Retina (tissue), 1 donor: ENCODE measurements around the gene ADIRF.
"Not testable (repeated sequence)": the region's sequence is repeated elsewhere in the genome, so short reads cannot be mapped to it uniquely, and the experiment has no call there.

Source experiments
- DNase-seq: peaks from one replicate; pipeline ENCODE4 v3.0.0-alpha.2; 2016

ADIRF gene

DNA sequence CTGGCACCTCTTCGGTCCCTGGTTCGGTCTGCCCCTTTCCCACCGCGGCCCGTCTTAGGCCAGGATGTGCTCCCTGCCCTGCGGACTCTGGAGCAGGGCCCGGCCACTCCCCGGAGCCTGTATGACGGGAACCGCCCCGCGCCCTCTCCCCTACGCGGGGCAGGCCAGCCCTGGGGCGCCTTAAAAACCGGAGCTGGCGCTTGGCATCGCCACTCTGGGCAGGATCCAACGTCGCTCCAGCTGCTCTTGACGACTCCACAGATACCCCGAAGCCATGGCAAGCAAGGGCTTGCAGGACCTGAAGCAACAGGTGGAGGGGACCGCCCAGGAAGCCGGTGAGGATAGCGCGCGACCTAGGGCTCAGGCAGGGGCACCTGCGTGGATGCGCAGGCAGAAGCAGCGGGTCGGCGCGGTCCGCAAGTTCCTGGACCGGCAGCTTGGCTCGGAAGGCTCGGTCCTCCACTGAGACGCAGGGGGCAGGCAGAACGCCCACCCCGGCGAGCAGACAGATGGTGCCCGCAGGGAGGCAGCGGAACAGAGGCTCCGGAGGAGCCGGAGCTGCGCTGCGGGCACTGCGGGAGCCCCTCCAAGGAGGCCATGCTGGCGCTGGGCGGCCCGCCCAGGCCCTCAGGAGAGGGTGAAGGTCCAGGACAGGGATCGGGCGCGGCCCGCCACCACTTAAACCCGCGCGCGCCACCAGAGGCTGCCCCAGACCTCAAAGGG lies at the start of gene ADIRF:
TSS of gene ADIRF (plus strand) at position 212 of the 723 bp plus-strand sequence. CDS start at position 275, 63 bp downstream.
- DNase-seq = peak; percentile 64

DNA sequence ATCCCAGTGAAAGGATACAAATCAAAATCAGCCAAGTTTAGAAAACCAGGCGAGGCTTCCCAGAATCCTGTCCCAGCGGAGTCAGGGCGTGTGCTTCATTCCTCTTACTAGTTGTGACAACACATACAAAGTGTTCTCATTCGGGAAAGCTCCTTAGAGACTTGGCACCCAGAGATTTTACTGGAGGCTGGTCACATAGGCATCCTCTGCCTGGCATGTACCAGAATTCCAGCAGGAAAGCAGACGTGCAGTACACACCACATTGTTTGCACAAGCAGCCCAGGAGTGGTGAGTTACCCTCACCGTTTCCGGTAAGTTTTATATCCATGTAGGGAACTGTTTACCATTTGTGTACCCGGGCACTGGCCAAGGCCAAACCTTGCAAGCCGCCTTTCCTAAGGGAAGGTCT lies 45.7 kb upstream of the ADIRF start:
- DNase-seq = no peak

DNA sequence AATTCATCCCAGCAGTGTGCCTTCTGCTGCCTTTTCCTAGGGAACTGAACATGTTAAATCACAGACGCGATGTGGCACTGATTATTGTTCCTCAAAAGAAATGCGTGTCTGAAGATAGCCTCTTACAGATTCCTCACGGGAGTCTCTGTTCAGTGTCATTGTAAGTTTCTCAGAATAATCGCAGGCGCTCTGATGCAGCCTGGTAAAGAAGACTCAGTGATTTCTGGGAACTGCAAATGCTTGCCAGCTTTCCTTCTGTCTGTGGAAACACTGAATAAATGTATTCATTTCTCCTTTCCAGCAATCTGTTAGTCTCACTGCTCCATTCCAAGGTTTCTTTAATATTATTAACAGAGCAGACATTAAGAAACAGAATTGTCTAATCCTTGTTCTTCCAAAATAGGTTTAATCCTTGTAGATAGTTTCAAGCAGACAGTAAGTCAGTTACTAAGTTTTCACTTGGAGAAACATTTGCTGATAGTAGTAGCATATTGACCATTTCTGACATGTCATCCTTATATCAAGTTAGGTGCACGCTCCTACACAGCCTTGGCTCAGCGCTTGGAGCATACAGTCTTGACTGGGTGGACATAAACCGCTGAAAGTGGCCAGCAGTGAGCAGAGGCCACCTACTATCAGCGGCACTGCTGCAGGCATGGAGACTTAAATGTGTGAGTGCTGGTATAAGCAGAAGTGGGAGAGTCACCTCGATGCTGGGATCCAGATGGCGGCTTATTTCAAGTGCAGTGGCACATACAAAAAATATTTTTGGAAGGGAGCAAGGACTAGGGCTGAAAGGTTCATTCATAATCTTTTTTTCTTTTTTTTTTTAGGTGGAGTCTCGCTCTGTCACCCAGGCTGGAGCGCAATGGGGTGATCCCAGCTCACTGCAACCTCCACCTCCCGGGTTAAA lies 38.6 kb upstream of the ADIRF start:
- no peak for DNase-seq

DNA sequence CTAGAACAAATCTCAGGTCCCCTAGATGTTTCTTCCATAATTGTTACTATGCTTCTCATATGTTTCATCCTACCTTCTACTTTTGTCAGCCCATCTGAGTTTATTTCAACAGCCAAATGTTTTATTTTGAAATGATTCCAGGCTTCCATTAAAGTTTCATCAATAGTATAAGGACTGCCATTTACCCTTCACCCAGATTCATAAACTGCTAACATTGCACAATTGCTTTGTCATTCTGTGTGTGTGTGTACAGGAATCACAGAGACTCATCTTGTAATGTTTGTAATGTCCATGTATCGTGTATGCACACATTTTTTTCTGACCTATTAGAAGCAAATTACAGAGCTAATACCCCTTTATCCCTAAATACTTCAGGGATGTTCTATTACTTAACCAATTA lies 36.4 kb upstream of the ADIRF start:
- DNase-seq = no peak

DNA sequence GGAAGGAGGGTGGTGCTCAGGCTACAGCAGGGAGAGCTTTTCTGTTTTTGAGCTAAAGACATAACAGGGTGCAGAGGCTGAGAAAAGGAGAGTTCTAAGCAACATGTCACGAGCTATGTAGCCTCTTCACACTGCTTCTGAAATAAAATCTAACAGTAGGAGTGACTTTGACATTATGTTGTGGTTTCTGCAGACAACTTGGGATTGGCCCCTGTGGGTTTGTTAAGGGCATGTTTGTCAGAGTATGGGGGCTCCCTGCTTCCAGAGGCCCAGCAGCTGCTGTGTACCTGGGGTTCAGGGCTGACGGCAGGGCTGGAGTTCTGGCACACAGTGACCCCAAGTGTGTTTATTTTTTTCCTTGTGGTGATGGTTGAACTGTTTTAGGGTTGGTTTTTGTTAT lies 35.6 kb upstream of the ADIRF start:
- DNase-seq = no peak

DNA sequence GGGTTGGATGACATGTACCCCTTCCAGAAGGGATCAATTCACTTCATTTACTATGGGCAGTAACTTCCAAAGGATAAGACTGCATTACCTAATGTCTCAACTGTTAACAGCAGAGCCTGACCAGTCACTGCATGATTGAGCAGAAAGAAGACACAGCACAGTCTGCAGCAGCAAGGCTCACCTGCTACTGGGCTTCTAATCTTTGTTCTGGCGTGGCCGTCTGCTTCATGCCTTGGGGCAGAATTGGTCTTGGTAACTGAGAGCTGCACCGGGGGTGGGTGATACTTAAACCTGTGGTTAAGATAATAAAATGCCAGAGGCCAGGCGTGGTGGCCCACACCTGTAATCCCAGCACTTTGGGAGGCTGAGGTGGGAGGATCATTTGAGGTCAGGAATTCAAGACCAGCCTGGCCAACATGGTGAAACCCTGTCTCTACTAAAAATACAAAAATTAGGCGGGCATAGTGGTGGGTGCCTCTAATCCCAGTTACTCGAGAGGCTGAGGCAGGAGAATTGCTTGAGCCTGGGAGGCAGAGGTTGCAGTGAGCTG lies 34.0 kb upstream of the ADIRF start:
- DNase-seq = not testable (repeated sequence)

DNA sequence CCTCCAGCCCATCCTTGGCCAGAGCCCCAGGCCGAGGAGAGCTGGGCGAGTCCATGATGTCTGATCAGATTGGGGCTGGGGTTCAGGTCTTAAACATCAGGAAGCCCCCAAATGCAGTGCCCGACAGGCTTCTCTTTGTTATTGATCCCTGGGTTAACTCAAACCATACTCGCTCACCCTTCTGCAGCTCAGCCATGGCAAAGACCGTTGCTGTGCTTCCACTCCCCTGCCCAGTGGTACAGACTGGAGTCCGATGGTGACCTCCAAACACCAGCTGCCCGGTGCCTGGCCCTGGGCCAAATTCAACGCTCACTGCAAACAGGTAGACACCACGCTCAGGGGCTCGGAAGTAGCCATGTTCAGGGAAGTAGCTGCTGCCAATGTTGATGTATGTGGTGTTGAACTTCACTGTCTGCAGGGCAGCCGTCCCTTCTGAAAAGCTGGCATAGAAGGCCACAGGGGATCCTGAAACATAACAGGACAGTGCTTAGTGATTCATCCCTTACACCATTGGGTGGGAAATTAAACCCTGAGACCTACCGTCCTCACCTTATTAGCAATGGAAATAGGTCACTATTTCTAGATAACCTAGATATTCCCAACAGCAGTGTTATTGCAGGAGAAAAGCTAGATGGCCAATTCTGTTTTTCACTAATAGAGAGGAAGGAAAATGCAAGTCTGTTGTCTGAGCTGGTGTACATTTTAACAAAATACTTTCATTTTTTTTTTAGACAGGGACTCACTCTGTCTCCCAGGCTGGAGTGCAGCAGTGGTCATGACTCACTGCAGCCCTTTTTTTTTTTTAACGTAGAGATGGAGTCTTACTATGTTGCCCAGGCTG lies 31.4 kb upstream of the ADIRF start:
- no peak for DNase-seq

DNA sequence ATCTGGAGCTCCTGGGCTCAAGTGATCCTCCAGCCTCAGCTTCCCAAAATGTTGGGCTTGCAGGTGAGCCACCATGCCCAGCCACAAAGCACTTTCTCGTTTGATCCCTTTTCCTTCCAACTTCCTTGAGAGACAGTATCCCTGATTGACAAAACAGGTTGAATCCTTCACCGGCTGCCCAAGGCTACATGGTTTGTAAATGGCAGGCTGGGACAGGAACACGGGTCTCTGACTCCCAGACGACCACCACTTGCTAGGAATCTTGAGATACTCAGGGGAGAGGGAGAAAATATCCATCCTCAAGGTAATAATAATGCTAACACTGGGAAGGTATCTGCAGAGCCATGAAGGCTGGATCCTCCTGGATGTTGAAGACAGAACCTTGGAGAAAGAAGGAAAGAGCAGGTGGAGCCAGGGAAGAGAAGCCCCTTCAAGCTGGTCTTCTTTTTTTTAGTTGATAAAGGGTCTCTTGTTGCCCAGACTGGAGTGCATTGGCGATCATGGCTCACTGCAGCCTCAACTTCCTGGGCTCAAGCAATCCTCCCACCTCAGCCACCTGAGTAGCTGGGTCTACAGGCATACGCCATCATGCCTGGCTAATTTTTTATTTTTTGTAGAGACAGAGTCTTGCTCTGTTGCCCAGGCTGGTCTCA lies 30.7 kb upstream of the ADIRF start:
- DNase-seq = no peak

DNA sequence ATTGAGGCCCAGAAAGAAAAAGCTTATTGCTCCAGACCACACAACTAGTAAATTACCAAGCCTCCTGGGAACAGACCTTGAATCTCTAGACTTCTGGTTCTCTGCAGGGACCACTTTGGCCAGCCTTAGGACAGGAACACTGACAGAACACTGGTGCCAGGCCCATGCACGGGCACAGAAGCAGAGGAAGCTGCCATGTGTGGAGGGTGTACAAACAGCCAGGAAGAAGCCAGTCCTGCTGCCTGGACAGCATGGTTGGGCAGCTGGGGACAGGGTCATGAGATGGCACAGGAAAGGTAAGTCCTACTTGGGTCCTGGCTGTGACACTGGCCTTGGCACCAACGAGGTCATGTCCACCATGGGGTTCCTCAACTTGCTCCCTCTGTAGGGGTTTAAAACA lies 30.0 kb upstream of the ADIRF start:
- DNase-seq = no peak

DNA sequence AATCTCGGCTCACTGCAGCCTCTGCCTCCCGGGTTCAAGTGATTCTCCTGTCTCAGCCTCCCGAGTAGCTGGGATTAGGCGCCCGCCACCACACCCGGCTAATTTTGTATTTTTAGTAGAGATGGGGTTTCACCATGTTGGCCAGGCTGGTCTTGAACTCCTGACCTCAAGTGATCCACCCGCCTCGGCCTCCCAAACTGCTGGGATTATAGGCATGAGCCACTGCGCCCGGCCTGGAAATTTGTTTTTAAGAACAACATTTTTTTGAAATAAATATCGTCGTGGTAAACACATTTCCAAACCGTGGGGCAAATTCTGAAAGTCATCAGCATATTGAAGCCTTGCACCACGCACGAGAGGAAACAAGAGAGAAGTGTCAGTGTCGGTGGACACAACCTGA lies 28.2 kb upstream of the ADIRF start:
- not testable (repeated sequence) for DNase-seq

DNA sequence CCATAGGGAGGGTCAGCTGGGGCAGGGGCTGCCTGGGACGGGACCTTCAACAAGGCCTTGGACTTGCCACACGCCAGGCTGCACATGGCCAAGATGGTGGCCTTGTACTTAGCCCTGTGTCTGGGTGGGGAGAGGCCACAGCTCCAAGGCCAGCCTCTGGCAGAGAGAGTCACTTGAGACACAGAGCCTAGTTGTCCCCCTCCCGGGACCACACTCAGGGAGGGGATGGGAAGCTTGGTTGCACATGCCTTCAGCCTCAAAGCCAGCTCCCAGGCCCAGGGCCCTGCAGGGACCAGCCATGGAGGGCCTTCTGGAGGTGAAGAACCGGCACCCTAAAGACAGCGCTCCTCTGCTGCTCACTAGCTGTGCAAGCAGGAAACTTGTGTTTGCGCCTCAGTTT lies 27.6 kb upstream of the ADIRF start:
- no peak for DNase-seq

DNA sequence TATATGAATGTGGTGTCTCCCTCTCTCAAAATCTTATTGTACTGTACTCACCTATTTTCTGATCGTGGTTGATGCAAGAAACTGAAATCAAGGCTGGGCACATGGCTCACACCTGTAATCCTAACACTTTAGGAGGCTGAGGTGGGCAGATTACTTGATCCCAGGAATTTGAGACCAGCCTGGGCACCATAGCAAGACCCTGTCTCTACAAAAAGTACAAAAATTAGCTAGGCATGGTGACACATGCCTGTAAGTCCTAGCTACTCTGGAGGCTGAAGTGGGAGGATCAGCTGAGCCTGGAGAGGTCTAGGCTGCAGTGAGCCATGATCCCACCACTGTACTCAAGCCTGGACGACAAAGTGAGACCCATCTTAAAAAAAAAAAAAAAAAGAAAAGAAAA lies 26.9 kb upstream of the ADIRF start:
- no peak for DNase-seq

DNA sequence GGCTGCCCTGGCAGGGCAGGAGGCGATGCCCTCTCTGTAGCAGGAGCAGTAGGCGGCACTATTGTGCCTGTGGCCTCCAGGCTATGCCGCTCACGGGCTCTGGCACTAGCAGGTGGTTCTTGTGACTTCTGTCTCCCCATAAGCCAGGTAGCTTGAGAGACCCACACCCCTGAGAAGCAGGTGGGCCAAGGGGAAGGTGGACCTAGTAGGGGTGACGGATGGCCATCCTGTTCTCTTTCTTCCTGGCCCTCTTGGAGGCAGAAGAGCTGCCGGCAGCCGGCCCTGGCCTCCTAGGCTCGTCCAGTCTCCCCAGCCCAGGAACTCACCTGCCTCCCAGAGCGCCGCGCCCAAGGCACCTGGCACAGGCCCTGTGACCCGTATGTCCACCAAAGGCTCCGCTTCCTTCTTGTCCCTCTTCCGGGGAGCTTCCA lies 26.3 kb upstream of the ADIRF start:
- no peak for DNase-seq

DNA sequence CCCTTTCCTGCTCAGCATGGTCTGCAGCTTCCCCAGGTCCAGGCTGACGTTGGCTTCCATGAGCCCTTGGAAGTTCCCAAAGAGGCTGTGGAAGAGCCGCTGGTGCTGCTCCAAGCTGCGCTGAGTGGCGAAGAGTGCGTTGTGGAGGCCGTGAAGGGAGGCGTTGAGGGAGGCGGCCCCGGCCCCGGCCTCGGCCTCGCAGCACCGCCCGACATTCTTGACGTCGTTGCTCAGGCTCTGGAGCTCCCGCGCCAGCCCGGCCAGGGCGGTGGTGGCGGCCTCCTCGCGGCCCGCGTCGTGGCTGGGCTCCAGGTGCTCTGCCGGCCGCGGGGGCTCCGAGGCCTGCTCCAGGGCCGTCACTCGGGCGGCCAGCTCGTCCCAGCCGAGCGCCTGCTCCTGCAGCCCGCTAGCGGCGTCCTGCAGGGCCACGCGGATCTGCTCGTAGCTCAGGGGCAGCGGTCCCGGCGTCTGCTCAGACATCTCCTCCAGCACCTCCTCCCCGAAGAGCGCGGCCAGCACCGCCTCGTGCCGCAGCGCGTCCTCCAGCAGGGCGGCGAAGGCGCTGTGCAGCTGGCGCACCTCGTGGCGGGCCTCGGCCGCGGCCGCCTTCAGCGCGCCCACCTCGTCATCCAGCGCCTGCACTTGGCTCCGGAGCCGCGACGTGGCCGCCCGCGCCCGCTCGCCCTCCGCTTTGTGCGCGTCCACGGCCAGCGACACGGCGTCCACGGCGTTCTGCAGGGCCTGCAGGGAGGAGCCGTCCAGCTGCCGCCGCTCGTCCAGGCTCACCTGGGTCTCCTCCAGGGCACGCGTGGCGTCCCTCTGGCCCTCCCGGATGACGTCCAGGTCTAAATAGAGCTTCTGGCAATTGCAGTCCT lies 25.6 kb upstream of the ADIRF start:
- peak; percentile 50 for DNase-seq

DNA sequence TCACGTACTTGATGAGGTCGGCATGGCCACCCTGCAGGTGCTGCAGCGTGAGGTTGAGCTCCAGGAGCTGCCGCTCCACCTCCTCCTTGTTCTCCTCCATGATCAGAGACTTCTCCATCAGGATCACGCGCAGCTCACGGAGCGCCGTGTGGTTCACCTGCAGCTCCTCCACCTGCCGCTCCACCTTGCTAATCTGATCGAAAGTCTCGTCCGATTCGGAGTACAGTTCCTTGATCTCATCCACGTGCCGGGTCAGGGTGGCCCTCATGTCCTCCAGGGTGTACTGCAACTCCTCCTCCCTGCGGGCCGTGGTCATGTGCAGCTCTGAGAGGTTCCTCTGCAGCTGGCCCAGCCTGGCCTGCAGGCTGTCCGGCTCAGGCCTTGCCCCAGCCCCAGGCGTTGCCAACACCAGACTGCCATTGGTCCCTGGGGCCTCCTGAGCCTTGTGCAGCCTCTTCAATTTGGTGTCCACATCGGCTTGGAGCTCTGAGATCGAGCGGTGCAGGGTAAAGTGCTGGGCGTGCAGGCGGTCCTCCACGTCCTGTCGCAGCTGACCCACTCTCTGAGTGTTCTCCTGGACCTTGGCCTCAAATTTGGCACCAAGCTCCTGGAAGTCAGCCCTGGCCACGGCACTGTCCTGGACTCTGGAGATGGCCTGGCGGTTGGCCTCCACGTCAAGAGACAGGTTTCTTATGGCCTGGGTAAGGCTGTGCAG lies 24.8 kb upstream of the ADIRF start:
- no peak for DNase-seq

DNA sequence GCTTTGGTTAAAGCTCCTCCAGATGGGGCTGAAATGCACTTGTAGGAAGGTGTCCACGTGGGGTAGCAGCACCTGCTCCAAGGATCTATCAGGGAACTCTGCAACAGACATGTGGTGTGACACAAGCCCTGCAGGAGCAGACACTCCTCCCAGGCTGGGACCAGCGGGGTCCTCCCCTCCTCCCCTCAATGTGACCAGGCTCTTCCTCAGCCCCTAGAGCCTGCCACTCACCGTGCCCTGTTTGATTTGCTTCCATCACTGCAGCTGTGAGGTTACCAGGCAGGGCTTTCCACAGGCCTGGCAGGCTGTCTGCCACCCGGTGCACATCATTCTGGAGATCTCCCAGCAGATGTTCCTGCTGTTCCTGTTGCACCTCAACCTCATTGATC lies 24.3 kb upstream of the ADIRF start:
- DNase-seq = no peak

DNA sequence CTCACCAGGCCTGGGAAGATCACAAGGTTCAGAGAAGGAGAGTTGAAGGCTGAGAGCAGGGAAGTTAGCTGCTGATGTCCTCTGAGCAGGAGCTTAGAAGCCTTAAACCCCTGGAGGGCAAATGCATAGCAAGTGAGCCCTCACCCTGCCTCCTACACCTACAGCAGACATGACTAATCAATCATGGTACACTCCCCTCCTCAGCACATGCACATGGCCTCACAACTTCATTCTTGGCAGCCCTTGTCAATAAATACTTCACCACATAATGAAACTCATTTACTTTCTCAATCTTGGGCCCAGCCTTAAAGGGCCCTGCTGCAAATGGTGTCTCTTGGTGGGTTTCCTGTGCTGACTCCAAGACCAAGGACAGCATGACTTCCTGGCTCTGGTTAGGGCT lies 23.8 kb upstream of the ADIRF start:
- DNase-seq = no peak

DNA sequence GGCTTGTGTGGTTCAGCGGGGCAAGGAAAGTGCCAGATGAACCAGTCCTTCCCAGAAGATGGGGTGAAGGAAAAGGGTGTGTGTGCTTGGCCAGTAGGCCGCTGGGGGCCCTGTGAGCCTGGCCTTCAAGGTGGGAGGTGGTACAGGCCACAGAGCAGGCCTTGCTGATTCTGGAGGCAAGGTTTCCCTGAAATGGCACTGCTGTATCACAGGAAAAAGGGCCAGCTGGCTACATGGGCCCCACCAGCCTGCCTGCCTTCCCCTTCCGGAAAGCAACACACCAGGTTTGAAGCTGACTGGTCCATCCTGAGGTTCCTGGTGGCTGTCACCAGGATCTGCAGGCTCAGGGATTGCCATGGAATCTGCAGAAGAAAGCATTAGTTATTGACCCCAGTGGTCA lies 23.4 kb upstream of the ADIRF start:
- no peak for DNase-seq

DNA sequence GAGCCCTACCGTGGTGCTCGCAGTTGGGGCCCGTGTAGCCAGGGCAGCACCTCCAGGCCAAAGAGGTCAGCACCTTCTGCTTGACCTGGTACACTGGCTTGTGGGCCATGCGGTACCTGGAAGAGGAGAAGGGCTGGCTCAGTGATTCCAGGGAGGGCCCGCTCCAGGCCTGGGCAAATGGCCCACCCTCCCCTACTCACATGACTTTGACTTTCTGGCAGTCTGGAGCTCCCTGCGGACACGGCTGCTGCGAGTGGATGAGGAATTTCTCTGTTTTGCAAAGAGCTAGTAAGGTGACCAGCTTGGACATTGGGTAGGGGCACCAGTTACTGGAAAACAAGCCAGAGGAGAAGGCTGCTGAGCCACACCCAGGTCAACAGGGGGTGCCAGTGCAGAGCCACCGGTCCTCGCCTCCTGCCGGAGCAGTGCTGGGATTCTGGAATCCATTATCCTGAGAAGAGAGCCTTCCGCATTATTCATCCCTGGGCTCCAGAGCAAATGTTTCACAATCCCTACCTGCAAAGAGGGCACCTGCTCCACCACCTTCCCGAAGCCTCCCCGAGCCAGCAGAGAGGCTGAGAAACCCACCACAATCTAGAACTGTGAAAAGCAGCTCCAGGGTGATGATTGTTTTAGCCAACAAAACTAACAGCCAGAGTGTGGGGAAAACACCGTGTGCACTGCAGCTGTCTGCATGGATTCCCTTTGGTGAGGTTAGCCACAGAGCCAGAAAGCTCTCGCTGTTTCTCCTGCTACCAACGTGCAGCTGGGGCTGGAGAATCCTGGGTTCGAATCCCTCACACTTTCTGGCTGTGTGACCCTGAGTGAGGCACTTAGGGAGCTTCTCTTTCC lies 22.7 kb upstream of the ADIRF start:
- DNase-seq = peak; percentile 55
